ENCODE data around the gene OR4A16.

The OR4A16 gene

DNA sequence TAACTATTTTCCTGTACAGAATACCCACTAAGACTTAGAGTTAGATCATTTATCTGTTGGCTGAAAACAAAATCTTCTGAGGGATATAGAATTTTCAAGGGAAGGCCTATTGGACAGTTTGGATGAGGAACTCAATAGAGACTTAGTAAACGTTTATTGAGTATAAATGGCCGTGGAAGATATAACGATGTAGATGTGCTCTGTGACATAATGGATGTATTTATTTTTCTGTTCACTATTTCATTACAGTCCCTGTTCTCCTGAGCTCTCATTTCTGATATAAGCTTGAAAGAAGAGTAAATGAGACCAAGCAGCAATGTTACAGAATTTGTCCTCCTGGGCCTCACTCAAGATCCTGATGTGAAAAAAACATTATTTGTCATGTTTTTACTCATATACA is at the start of gene OR4A16:
Gene OR4A16 (plus strand): TSS at position 301 of the 400 bp plus-strand sequence. CDS start 0 bp downstream, at position 301.
- DNase-seq (ENCODE audit: low spot score): no peak

DNA sequence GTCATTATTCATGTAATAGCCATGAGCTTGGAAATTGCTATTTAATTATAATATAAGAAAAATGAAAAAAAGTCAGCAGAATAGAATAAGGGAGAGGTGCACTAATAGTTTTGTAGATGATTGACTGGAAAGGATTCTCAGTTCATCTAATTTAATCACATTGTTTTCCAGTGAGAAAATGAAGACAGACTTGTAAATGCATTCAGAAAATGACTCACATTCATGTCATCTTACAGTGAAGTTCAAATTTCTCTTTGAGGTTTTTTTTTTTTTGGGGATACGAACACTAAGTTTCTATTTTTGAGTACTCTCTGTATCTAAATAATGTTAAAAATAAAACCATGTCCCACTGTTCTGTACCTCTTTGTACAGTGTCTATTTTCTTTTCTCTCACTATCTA is 18.5 kb upstream of the OR4A16 start:
- DNase-seq (ENCODE audit: low spot score): no peak

DNA sequence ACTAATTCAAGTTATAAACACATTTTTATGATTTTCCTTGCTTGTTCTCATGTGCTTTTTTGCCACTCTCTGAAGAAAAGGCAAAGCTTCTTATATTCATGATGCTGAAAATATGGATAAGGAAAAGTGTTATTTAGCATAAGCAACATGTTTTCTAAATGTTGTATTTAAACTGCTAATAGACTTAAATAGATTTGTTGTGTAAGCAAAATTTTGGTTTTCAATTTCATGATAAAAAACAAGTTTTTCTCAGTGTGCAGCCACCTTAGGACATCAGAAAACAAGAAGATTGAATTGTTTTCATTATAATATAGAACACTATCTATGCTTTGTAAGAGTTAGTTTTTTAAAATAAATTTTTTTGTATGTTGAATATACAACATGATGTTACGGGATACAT is 2.3 kb downstream of the OR4A16 start:
- DNase-seq (ENCODE audit: low spot score): no peak

DNA sequence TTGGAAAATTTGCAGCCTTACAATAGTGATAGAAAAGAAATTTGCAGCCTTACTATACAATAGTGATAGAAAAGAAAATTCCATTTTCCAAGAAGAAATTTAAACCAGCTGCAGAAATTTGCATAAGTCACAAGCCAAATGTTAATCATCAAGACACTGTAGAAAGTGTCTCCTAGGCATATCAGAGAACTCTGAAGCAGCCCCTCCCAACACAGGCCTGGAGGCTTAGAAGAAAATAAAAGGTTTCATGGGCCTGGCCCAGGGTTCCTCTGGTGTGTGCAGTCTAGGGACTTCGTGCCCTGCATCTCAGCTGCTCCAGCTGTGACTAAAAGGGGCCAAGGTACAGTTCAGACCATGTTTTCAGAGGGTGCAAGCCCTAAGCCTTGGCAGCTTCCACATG is 6.0 kb downstream of the OR4A16 start:
- no peak for DNase-seq (ENCODE audit: low spot score)

DNA sequence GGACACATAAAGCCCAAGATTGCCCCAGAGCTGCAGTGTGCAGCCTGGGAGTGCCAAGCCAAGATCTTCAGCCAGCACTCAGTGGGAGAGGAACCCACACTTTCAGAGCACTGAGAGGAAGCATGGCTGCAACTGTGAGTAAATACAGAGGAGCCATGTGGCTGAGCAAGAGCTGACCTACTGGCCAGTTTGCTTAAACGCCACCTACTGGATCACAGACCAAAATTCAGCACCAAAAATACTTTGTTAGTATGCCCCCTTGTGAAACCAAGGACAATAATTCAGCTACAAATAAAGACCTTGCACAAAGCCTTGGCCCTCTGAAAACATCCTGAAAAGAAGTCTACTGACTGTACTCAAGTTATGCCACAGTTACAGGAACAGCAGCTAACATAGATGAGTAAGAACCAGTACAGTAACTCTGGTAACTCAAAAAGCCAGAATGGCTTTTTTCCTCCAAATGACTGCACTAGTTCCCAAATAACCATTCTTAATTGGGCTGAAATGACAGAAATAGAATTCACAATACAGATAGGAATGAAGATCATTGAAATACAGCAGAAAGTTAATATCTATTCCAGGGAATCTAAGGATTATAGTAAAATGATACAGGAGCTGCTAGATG is 14.7 kb downstream of the OR4A16 start:
- DNase-seq (ENCODE audit: low spot score): no peak

GRCh38 chr11:55367674-55368073 is 24.7 kb downstream of the OR4A16 start, which contains the start of gene OR4A15:
TSS of gene OR4A15 (plus strand) at chr11:55367974. CDS start at chr11:55367974, 0 bp downstream.
- DNase-seq (ENCODE audit: low spot score): no peak
